ENCODE results near the gene MAMSTR.

The MAMSTR gene

DNA sequence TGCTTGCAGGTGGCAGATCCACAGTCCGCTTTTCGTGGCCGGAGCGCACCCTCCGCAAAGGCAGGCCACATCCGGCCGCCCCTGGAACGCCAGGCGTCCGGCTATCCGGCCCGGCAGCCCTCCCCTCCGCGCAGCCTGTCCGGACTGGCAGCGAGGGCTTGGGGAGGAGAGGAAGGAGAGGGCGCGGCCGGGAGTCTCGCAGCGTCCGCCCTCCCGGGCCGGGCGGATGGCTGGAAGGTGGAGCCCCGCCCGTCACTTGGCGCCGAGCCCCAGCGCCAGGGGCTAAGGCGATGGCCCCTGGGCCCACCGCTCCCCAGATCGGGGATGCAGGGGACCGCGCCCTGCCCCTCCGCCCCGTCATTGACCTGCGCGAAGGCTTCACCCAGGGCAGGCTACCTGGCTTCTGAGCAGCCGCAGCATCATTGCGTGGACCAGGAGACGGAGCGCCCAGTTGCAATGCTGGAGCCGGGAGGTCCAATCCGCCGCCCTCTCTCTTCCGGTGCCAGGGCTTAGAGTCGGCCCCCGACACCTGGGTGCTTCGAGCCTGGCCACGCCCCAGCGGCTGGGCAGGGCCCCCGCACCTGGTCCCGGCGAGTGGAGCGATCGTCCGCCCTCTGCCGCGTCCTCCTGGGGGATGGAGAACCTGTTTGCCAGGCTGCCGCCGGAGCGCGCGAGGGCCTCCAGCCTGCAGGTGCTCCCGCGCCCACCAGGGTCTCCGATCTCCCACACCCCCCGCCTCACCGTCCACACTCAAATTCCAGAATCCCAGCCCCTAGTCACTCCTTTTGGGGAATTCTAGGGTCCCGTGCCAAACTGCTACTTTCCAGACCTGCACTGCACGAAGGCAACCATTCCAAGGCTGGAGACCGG, 33.2 kb upstream of the MAMSTR start, which contains the start of gene FUT1:
Gene FUT1 (minus strand): TSS at position 146 of the 870 bp plus-strand sequence. CDS start 1,360 bp downstream, outside the sequence.
- peaks cover 11% of the 10 kb centered on the region for H3K27me3 ChIP-seq
- peak within 1 kb of the TSS; percentile 57 for H3K4me3 ChIP-seq (ENCODE audit: low read depth, low read length)
- TF ChIP-seq, protein P1, sequence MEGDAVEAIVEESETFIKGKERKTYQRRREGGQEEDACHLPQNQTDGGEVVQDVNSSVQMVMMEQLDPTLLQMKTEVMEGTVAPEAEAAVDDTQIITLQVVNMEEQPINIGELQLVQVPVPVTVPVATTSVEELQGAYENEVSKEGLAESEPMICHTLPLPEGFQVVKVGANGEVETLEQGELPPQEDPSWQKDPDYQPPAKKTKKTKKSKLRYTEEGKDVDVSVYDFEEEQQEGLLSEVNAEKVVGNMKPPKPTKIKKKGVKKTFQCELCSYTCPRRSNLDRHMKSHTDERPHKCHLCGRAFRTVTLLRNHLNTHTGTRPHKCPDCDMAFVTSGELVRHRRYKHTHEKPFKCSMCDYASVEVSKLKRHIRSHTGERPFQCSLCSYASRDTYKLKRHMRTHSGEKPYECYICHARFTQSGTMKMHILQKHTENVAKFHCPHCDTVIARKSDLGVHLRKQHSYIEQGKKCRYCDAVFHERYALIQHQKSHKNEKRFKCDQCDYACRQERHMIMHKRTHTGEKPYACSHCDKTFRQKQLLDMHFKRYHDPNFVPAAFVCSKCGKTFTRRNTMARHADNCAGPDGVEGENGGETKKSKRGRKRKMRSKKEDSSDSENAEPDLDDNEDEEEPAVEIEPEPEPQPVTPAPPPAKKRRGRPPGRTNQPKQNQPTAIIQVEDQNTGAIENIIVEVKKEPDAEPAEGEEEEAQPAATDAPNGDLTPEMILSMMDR (IDR thresholded peaks at IDR 0.05; ENCODE audit: low read depth, low read length), result no peak; the same call in 1 of the 2 replicates
- H3K36me3 ChIP-seq, result no peaks in the 10 kb centered on the region
- no peaks in the 10 kb centered on the region for H3K9me3 ChIP-seq
- peaks cover 5% of the 10 kb centered on the region; the same call in 1 of the 2 replicates for H3K4me1 ChIP-seq
- DNase-seq, result peak; percentile 54

DNA sequence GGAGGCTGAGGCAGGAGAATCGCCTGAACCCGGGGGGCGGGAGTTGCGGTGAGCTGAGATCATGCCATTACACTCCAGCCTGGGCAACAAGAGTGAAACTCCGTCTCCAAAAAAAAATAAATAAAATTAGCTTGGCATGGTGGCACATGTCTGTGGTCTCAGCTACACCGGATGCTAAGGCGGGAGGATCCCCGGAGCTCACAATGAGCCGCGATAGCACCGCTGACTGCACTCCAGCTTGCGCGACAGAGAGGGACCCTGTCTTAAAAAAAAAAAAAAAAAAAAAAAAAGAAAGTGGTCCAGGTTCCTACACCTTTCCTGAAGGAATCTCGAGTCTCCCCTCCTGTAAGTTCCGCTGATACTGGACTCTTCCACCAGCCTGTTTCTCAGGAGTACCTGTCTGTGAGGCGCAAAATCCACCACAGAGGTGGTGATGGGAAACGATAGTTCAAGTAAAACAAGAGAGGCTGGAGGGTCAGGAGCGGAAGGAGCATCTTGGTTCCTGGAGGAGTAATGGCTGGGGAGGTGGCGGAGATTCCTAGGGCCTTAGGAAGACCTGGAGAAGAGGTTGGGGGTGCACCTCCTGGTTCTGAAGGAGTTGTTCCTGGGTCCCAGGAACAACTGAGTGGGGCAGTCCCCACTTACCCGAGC, 32.4 kb upstream of the MAMSTR start:
- H3K4me1 ChIP-seq, result peaks cover 10% of the 10 kb centered on the region; the same call in 1 of the 2 replicates
- no peaks in the 10 kb centered on the region for H3K36me3 ChIP-seq
- H3K9me3 ChIP-seq, result no peaks in the 10 kb centered on the region
- peaks cover 11% of the 10 kb centered on the region for H3K27me3 ChIP-seq
- TF ChIP-seq, protein P1 (IDR thresholded peaks at IDR 0.05; ENCODE audit: low read depth, low read length), result no peak
- H3K4me3 ChIP-seq (ENCODE audit: low read depth, low read length), result peak overlapping the region; percentile 57
- no peak for DNase-seq

DNA sequence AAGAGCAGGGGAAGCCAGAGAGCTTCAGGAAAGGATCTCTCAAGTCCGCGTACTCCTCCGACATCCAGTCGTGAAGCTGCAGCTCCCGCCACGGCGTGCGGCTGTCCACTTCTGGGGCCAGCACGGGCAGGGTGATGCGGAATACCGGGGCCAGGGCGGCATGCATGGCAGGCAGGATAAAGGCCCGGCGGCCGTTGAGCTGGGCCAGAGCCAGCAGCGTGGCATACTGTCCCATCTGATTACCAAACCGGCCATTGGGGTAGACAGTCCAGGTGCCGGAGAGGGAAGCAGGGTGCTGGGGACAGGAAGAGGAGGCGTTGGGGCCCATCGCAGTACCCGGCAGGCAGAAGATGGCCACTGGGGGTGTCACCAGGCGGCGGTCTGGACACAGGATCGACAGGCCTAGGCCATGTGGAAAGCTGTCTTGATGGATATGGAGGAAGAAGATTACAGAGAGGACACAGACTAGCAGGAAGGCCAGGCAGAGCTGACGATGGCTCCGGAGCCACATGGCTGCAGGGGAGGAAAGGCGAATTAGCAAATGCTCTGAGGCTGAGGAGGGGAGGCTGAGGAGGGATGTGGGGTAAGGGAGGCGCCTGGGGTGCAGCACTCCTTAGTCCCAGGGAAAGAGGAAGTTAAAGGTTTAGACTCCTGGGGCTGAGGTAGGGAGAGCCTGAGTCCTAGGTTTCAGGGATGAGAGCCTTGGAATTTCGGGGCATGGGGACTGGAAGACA, 31.4 kb upstream of the MAMSTR start:
- H3K36me3 ChIP-seq, result no peaks in the 10 kb centered on the region
- TF ChIP-seq, protein P1 (IDR thresholded peaks at IDR 0.05; ENCODE audit: low read depth, low read length), result no peak
- H3K27me3 ChIP-seq, result peaks cover 11% of the 10 kb centered on the region
- H3K9me3 ChIP-seq, result no peaks in the 10 kb centered on the region
- no peak overlapping the region for H3K4me3 ChIP-seq (ENCODE audit: low read depth, low read length)
- no peak for DNase-seq
- peaks cover 10% of the 10 kb centered on the region; the same call in 1 of the 2 replicates for H3K4me1 ChIP-seq

DNA sequence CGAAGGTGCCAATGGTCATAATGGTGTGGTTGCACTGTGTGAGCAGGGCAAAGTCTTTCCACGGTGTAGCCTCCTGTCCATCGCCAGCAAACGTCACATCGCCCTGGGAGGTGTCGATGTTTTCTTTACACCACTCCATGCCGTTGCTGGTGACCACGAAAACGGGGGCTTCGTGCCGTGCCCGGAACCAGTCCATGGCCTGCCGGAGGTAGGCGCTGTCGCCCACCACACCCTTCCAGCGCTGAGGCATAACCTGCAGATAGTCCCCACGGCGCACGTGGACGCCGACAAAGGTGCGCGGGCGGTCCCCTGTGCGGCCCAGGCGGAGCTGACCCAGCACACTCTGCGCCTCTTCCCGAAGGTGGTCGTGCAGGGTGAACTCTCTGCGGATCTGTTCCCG, 30.8 kb upstream of the MAMSTR start:
- Histone ChIP-seq H3K4me3 (ENCODE audit: low read depth, low read length) (no peak overlapping the region), H3K4me1 (peaks cover 10% of the 10 kb centered on the region; the same call in 1 of the 2 replicates), H3K36me3 (no peaks in the 10 kb centered on the region), H3K27me3 (peaks cover 11% of the 10 kb centered on the region), H3K9me3 (no peaks in the 10 kb centered on the region)
- TF ChIP-seq, protein P1 (IDR thresholded peaks at IDR 0.05; ENCODE audit: low read depth, low read length), result no peak
- DNase-seq, result no peak

DNA sequence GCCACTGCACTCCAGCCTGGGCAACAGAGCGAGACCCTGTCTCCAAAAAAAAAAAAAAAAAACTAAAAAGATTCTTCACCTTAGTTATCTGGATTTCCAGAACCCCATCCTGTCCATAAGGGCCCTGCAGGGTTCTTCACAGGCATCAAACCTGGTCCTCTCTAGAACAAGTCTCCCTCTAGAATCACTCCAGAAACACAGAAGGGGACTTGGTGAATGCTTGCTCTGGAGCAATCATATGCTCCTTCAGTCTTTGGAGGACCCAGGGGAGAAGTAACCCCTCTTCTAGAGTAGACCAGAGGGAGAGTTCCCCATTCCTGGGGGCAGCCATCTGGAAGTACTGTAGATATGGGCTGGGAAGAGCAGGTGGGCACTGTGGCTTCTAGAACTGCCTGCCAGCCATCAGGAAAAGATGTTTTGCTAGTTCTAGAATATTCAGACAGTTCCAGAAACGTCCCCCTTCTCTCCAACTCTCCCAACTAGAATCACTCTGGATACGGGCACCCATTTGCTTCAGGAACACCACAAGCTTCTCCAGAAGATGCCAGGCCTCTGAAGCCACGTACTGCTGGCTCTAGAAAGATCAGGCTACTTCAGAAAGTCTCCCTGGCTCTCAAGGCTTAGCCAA, 30.2 kb upstream of the MAMSTR start:
- no peak overlapping the region for H3K4me3 ChIP-seq (ENCODE audit: low read depth, low read length)
- TF ChIP-seq, protein P1 (IDR thresholded peaks at IDR 0.05; ENCODE audit: low read depth, low read length), result no peak
- H3K27me3 ChIP-seq, result peaks cover 11% of the 10 kb centered on the region
- peaks cover 10% of the 10 kb centered on the region; the same call in 1 of the 2 replicates for H3K4me1 ChIP-seq
- no peaks in the 10 kb centered on the region for H3K9me3 ChIP-seq
- no peak for DNase-seq
- no peaks in the 10 kb centered on the region for H3K36me3 ChIP-seq

Measured in BE2C (cell line).